LHCN-M2 (cell line): Measurements from ENCODE around the gene ZNF438. TPM values are rescaled to one million over a fixed set of nuclear protein-coding genes. Genes with fewer than 3 reads are reported as not detected.
A peak's percentile ranks its signal among the peaks of the same experiment; 100 is the strongest.
"Not testable (repeated sequence)": the region's sequence is repeated elsewhere in the genome, so short reads cannot be mapped to it uniquely, and the experiment has no call there.

ENCODE experiments used
- DNase-seq: peaks from one replicate; pipeline ENCODE4 v3.0.0-alpha.2; 2012; ENCODE audit warnings: low read depth
- total RNA-seq: library from RNA; depleted of rRNA; stranded (reverse); fragments of >200 nt; gene quantifications from 2 replicates; pipeline ENCODE4 v1.2.3, GENCODE V29; 2014

Gene ZNF438
- total RNA-seq, 1 experiment from 2014 or later, result 5.1 TPM

DNA sequence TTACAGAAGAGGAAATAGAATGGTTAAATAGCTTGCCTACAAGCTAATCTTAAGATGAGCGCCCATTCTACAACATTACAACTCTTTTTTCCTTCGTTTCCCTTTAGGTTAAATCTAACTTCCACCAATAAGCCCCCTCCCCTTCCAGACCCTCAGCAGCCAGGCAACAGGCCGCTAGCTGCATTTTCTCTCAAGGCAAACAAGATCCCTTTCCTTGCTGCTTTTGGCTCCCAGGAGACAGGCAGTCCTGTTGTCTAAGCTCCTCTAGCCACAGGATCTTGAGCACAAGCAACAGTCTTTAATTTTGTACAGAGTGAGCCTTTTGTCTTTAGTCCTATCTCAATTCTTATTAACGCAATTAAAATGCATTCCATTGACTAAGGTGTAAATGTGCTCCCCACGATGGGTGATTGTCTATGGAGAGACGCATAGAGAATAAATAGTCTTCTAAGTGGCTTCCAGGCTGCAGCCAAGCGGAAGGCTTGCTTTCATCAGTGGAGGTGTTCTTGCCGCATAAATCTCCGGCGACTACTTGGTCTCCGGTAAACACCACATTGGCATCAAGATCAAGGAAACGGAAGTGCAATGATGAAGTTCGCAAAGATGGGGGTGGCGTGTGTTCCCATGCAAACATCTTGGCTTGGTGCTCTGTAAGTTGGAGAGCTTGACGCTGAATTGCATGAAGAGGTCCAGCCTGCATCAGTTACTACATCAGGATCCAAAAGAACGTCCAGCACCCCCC, 220.2 kb downstream of the ZNF438 start:
- no peak for DNase-seq

DNA sequence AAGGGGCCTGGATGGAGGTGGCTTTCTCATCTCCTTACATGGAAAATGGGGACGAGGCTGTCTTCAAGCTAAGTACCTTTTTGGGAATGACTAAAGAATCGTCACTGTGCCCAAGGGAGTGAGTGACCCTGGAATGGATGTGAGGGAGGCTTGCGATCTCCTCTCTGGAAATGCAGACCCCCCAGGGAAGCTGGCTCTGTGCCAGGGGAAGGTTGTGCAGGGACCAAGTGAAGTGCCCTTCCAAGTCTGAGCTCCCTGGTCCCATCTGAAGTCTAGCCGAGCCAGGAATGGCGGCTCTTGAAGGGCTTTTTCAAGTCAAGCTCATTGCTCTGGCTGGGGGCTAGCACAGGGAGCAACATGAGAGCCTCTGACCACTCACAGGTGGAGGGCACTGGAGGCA, 221.2 kb downstream of the ZNF438 start:
- no peak for DNase-seq

DNA sequence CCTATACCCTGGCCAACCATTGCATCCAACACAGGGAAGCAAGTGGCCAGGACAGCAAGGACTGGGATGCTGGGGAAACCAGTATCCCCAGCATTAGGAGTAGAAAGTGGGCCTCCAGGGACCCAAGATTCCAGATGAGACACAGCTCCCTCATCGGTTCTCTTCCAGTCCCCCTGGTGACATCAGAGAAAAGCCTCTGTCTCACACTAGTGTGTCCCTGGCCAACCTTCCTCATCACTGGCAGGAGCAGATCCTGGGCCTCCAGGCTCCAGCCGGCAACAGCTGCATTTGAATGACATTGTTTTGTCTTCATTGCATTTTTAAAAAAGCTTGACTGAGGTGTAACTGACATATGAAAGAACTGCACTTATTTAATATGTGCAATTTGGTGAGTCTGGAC, 224.8 kb downstream of the ZNF438 start:
- peak; percentile 25 for DNase-seq

DNA sequence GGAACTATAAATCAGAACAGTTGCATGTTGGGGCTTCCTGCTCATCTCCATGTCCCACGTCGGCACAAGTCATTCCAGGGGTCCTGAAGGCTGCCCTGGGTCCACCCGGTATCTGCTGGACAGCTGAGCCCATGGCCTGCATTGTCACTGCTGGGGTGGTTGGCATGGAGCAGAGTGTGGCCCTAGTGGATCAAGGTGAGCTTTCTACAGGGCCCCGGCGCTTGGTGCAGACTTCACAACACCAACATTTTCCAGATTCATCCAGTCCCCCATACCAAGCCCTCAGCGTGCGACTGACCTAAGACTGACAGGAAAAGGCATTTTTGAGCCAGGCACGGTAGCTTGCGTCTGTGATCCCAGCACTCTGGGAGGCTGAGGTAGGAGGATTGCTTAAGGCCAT, 226.6 kb downstream of the ZNF438 start:
- DNase-seq, result no peak

DNA sequence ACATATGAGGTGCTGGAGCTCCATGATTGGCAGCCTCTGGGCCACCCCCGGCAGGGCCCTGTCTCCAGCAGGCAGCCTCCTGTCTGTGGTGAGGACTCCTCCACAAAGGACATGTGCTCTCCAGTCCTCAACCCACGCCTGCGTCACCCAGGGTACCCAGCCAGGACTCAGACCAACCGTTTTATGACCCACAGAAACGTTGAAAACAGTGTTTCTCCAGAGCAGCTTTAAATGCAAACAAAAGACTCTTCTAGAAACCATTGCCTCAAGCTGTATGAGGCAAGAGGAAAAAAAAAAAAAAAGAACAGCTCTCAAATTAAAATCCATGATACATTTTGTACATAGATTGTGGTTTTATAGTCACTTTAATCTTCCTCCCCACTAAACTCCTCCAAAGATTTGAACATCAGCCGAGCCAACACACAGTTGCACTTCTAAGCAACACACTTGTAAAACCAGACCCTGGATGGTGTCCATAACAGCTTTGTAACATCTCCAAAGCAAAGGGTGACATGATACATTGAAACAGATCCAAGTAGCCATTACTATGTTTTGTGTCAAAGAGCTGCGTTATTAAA, 227.1 kb downstream of the ZNF438 start:
- DNase-seq, result no peak

DNA sequence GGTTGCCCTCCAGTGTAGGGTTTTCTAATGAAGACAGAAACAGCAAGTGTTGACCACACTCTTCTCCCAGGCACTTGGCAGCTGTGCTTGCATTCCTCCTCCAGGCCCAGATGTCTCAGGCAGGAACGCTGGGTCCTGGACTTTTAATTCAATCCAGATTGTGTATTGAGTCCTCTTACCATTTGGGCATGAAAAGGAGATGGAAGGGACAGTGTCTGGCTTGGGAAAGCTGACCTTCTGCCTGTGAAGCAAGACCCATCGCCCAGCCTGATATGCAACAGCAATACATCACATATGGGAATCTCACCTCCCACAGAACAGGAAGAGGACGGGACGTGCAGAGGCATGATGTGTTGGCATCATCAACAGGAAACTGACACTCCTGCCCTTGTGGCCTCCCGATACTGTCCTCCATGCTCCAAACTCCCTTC, 227.8 kb downstream of the ZNF438 start:
- no peak for DNase-seq

DNA sequence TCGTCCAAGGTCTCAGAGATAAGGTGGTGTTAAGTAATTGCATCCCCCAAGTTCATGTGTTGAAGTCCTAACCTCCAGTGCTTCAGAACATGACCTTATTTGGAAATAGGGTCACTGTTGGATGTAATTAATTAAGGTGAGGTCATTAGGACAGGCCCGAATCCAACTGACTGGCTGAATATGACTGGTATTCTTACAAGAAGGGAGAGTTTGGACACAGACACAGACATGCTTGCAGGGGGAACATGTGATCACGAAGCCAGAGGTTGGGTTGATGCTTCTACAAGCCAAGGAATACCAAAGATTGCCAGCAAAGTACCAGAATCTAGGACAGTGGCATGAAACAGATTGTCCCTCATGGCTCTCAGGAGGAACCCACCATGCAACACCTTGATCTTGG, 228.6 kb downstream of the ZNF438 start:
- no peak for DNase-seq

DNA sequence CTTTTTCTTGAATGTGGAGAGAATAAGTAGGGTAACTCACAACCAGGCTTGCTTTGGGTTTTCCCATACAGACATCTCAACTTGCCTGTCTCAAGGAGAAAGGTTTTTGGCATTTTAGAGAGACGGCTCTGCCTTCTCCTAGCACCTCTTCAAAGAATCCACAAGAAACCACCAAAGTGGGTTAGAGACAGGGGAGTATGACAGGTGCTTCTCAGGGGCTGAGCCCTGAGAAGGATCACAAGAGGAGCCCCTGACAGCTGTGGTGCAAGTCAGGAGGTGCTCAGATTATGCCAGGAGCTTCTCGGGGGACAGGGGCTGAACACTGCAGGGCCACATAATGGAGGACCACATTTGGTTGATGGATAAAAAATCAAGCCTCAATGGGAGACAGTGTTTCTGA, 231.3 kb downstream of the ZNF438 start:
- no peak for DNase-seq

DNA sequence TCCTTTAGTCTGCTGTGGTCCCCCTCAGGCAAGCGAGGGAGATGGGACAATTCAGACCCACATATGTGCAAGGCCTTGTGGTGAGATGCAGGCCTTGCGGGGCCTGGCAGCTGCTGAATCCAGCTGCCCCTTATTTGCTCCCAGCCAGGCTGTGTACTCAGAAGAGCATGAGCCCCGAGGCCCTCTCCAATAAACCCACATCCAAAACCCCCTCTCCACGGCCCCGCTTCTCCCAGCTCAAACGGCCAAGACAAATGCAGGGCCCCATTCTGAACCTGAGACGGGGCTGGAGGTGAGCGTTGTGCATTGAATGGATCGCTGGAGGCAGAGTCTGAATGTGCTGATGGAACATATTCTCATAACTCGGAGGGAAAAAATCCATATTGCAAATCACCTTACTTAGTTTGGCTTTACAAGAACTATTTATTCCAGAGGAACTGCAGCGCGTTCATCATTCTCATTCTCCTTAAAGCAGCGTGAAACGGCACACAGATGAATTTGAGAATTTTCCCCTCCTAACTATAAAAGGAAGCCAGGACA, 232.9 kb downstream of the ZNF438 start:
- DNase-seq, result no peak

DNA sequence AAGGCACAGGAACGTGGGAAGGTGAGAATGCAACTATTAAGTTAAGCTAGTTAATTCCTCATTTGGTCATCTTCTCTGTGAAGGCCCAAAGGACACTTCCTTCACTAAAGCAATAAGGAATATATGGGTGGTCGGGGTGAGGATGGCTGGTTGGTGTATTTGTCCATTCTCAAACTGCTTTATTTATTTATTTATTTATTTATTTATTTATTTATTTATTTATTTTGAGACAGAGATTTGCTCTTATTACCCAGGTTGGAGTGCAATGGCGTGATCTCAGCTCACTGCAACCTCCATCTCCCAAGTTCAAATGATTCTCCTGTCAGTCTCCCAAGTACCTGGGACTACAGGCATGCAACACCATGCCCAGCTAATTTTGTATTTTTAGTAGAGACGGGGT, 236.6 kb downstream of the ZNF438 start:
- not testable (repeated sequence) for DNase-seq
